ENCODE results near the gene TP53BP1. TPM values are rescaled to one million over a fixed set of nuclear protein-coding genes. Genes with fewer than 3 reads are reported as not detected.

The TP53BP1 gene
- total and polyA plus RNA-seq, 2 of the 13 experiments (the other 11 are each of a cell fraction or from before 2014, with no cell fraction given) = 17.1 to 17.4 TPM

- H3K4me3 ChIP-seq (replicated peaks in 1 of 3; ENCODE audit: insufficient read depth in 1 of 3, low read depth in 2 of 3, low read length in 3 of 3) = no peak overlapping the region
- no peaks in the 10 kb centered on the region for H4K20me1 ChIP-seq (ENCODE audit: insufficient read depth, low read length)
- no peaks in the 10 kb centered on the region for H3K9me3 ChIP-seq (ENCODE audit: low read length)
- FAIRE-seq = no peak
- intact Hi-C loops (cut with micrococcal nuclease; ENCODE audit: unreplicated experiment) = no loop called here
- POLR2A ChIA-PET = no interaction called here
- peaks cover 5 to 43% of the 10 kb centered on the region in 2 experiments for H3K36me3 ChIP-seq (replicated peaks in 1 of 2; ENCODE audit: control insufficient read depth in 1 of 2, insufficient read depth in 2 of 2, low read length in 2 of 2)
- TF ChIP-seq ZNF629 (CRISPR knock-in tag; conservative IDR thresholded peaks at IDR 0.05) (peak; percentile 60), MTERF4 (CRISPR knock-in tag; IDR thresholded peaks at IDR 0.05) (no peak)
- no peak for ATAC-seq
- CTCF ChIA-PET (ENCODE audit: low intra/inter-chr PET ratio, low total read pairs) = no interaction called here
- no peak overlapping the region for H2AFZ ChIP-seq (ENCODE audit: low read length)
- H3K4me2 ChIP-seq (ENCODE audit: low read depth, low read length) = no peak overlapping the region
- BruUV-seq (replicated peaks) = no TSS peak
- no peak overlapping the region for H3K27ac ChIP-seq (ENCODE audit: extremely low read length, insufficient read depth, low read length)
- H3K27me3 ChIP-seq (ENCODE audit: control insufficient read depth in 1 of 2, insufficient read depth in 2 of 2, low read length in 2 of 2) = no peaks in the 10 kb centered on the region
- in situ Hi-C loops (cut with HindIII; ENCODE audit: extremely low pct_ligation_motif_present, low pct_unique_long_range_greater_than_20kb) = no loop called here
- no peaks in the 10 kb centered on the region for H3K4me1 ChIP-seq (ENCODE audit: insufficient read depth, low read length)
- no peaks in the 10 kb centered on the region for H3K79me2 ChIP-seq (ENCODE audit: insufficient read depth, low read length)
- DNase-seq (ENCODE audit: low spot score) = no peak
- H3K9ac ChIP-seq (ENCODE audit: insufficient read depth, low read depth, low read length) = no peak overlapping the region
These were observed 21.0 kb downstream of the TP53BP1 start for GRCh38 chr15:43471975-43472374.

GRCh38 chr15:43469867-43470266, 23.1 kb downstream of the TP53BP1 start:
- Histone ChIP-seq H3K36me3 (replicated peaks in 1 of 2; ENCODE audit: control insufficient read depth in 1 of 2, insufficient read depth in 2 of 2, low read length in 2 of 2) (peaks cover 3 to 32% of the 10 kb centered on the region in 2 experiments), H3K9ac (ENCODE audit: insufficient read depth, low read depth, low read length) (no peak overlapping the region), H3K27ac (ENCODE audit: extremely low read length, insufficient read depth, low read length) (no peak overlapping the region), H3K4me3 (replicated peaks in 1 of 3; ENCODE audit: insufficient read depth in 1 of 3, low read depth in 2 of 3, low read length in 3 of 3) (no peak overlapping the region), H2AFZ (ENCODE audit: low read length) (no peak overlapping the region), H3K4me1 (ENCODE audit: insufficient read depth, low read length) (no peaks in the 10 kb centered on the region), H3K79me2 (ENCODE audit: insufficient read depth, low read length) (no peaks in the 10 kb centered on the region), H3K27me3 (ENCODE audit: control insufficient read depth in 1 of 2, insufficient read depth in 2 of 2, low read length in 2 of 2) (no peaks in the 10 kb centered on the region), H4K20me1 (ENCODE audit: insufficient read depth, low read length) (no peaks in the 10 kb centered on the region), H3K4me2 (ENCODE audit: low read depth, low read length) (no peak overlapping the region), H3K9me3 (ENCODE audit: low read length) (no peaks in the 10 kb centered on the region)
- POLR2A ChIA-PET = no interaction called here
- BruUV-seq (replicated peaks) = no TSS peak
- DNase-seq (ENCODE audit: low spot score) (no peak), ATAC-seq (no peak), FAIRE-seq (no peak)
- intact Hi-C loops (cut with micrococcal nuclease; ENCODE audit: unreplicated experiment) (no loop called here), in situ Hi-C loops (cut with HindIII; ENCODE audit: extremely low pct_ligation_motif_present, low pct_unique_long_range_greater_than_20kb) (no loop called here)
- CTCF ChIA-PET (ENCODE audit: low intra/inter-chr PET ratio, low total read pairs) = no interaction called here
- 96% methylated on average over 3 of the region's 3 CpGs for WGBS (ENCODE audit: low lambda C conversion rate)
- TF ChIP-seq SIX4 (CRISPR knock-in tag; IDR thresholded peaks at IDR 0.05) (no peak), ZNF280D (CRISPR knock-in tag; IDR thresholded peaks at IDR 0.05) (no peak), ZNF318 (CRISPR knock-in tag; IDR thresholded peaks at IDR 0.05) (no peak), ZNF44 (CRISPR knock-in tag; IDR thresholded peaks at IDR 0.05) (no peak)

Data from HepG2 (cell line).